ENCODE results near the gene TSC1.
"Not testable (repeated sequence)": the region's sequence is repeated elsewhere in the genome, so short reads cannot be mapped to it uniquely, and the experiment has no call there.

TSC1 gene

DNA sequence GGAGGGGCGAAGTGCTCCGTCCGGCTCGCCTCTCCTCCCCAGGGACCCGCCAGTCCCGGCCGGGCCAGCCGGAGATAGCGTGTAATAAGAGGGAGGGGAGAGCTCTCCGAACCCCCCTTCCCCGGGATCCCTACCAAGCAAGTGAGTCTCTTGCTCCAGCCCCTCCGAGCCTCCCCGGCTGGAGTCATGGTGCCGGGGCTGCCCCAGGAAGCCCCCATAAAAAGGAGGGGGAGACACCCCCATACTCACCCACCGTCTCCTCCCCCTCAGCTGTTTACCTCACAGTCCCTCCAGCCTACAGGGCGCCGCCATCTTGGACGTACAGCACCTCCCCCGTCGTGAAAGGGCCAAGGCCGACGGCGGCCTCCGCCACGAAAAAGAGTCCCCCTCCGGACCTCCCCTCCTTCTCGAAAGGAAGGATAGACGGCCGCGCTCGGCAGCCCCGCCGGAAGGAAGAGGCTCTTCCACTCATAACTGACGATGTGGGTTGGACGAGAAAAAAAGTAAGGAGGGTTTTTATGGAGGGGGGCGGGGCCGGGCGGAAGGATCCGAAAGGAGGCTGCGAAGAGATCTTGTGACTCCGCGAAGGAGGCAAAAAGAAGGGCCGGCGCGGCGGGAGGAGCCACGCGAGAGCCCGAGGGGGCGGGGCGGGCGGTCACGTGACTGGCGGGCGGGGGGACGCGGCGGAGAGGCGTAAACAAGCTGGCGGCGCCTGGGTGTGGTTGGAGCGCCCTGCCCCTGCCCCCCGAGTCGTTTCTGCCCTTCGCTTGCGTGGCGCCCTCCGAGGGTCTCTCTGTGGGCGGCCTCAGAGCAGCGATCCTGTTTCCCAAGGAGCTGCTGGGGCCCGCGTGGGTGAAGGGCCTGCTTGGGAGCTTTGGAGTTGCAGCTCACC, at the start of gene TSC1:
Gene TSC1 (minus strand): TSS at position 323 of the 892 bp plus-strand sequence. CDS start 15,744 bp downstream, outside the sequence.
- peak; percentile 99 for DNase-seq

- DNase-seq: no peak
Observed at GRCh38 chr9:132993511-132993939, 49.1 kb upstream of the TSC1 start.

- DNase-seq: no peak
Observed at GRCh38 chr9:132991351-132992300, 47.2 kb upstream of the TSC1 start.

GRCh38 chr9:132990781-132991180, 46.4 kb upstream of the TSC1 start:
- DNase-seq: no peak

DNA sequence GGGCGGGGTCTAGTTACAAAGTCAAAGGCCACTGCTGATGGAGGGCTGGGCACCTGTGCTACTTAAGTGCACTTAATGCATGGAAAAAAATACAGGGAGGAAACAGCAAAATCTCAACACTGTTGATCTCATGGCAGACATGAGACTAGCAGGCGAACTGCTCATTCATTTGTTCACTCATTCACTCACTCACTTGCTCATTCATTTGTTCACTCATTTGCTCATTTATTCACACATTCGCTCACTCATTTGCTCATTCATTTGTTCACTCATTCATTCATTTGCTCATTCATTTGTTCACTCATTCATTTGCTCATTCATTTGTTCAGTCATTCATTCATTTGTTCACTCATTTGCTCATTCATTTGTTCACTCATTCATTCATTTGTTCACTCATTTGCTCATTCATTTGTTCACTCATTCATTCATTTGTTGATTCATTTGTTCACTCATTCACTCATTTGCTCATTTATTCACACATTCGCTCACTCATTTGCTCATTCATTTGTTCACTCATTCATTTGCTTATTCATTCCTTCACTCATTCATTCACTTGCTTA, 45.7 kb upstream of the TSC1 start:
- not testable (repeated sequence) for DNase-seq

DNA sequence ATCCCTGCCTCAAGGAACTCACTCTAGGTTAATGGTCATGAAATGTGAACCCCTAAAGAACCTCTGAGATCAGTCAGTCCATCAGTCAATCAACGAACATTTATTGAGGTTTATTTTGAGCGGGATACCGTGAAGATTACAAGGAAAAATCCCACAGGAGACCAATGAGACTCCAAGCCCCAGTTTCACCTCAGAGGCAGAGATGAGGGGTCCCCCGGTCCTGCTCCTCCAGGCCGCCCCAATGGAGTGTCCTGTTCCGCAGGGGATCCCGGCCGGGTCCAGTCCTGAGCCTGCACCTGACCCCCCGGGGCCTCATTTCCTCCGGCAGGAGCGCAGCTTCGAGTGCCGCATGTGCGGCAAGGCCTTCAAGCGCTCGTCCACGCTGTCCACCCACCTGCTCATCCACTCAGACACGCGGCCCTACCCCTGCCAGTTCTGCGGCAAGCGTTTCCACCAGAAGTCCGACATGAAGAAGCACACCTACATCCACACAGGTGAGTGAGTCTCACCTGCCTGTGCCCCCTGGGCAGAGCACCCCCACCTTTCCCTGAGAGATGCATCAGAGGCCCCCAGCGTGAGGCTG, 45.1 kb upstream of the TSC1 start:
- DNase-seq: no peak

GRCh38 chr9:132989014-132989310, 44.5 kb upstream of the TSC1 start:
- no peak for DNase-seq

DNA sequence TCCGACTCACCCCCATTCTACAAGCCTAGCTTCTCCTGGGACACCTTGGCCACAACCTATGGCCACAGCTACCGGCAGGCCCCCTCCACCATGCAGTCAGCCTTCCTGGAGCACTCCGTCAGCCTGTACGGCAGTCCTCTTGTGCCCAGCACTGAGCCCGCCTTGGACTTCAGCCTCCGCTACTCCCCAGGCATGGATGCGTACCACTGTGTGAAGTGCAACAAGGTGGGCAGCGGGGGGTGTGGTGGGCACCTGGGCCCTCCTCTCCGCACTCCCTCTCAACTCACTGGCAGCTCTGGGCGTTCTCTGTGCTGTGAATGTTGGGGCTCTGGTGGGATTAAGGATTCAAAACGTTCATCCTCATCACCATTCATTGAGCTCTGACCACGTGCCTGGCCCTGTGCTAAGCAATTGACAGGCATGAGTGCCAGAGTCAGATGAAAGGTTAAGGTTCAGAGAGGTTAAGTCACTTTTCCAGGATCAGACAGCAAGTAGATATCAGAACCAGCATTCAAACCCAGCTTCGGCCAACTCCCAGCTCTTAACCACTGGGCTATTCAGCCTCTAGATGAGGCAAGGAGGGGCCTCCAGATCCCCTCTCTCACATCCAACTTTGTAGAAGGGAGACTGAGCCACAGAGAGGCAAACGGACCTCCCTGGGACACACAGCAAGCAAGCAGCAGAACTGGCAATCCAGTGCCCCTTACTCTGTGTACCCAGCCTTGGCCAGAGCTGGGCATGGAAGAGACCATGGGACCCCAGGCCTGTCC, 44.0 kb upstream of the TSC1 start:
- no peak for DNase-seq

DNA sequence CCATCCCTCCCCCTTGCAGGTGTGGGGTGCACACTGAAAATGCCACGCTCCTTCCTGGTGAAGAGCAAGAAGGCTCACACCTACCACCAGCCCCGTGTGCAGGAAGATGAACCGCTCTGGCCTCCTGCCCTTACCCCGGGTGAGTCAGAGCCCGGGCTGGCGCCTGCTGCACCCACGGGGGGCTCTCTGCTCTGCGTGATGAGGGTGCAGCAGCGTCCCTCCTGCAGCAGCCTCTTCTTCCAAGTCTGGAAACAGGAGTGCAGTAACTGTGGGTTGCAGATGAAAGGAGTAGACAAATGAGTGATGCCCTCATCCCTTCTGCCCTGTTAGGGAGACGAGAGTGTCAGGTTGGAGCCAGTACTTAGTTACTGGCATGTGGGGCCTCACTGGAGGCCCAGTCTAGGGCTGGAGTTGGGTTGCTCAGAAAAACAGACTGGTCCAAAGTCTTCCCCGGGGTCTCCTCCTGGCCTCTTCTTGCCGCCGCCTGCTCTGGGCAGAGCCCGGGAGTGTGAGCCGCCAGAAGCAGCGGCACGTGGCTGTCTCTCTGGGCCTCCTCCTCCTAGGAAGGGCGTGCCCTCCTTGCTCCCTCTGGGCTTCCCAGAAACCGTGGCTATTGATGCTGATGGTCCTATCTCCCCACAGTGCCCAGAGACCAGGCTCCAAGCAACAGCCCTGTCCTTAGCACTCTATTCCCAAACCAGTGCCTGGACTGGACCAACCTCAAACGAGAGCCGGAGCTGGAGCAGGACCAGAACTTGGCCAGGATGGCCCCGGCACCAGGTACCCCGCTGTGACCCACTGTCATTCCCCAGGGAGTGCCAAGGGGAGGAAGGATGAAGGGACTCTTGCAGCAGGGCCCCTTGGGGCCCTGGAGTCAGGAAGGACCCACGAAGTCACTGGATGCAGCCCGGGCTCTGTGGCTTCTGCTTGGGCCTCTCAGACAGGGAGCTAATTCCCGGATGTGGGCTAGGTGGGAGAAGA, 42.5 kb upstream of the TSC1 start:
- no peak for DNase-seq

- no peak for DNase-seq
Observed at GRCh38 chr9:132986114-132986513, 41.7 kb upstream of the TSC1 start.

DNA sequence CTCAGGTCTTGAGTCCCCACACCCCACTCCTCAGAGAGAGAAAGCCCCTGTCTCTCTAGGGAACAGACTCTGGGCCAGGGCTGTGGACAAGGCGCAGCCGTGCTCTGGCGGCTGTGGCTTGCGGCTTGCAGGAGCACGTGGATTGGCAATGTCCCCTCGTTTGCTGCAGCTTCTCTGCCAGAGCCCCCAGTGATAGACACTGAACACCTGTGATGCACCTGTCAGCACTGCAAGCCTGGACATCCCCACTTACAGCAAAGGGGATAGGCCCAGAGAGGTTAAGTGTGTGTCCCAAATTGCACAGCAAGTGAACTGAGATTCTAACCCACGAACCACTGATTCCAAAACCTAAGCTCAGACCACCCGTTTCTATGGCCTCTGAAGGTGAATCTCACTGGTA, 41.1 kb upstream of the TSC1 start:
- no peak for DNase-seq

- no peak for DNase-seq
Observed at GRCh38 chr9:132985071-132985350, 40.6 kb upstream of the TSC1 start.

- DNase-seq: no peak
Observed at GRCh38 chr9:132984202-132985070, 40.0 kb upstream of the TSC1 start.

GRCh38 chr9:132983491-132984201, 39.2 kb upstream of the TSC1 start:
- DNase-seq: no peak

- no peak for DNase-seq
Observed at GRCh38 chr9:132982458-132982857, 38.0 kb upstream of the TSC1 start.

- DNase-seq: no peak
Observed at GRCh38 chr9:132980157-132980556, 35.7 kb upstream of the TSC1 start.

GRCh38 chr9:132978451-132979131, 34.2 kb upstream of the TSC1 start, which contains the start of gene GFI1B:
GFI1B (plus strand) TSS chr9:132978694; CDS start chr9:132986679, 7,985 bp downstream.
- DNase-seq: peak; percentile 40

DNA sequence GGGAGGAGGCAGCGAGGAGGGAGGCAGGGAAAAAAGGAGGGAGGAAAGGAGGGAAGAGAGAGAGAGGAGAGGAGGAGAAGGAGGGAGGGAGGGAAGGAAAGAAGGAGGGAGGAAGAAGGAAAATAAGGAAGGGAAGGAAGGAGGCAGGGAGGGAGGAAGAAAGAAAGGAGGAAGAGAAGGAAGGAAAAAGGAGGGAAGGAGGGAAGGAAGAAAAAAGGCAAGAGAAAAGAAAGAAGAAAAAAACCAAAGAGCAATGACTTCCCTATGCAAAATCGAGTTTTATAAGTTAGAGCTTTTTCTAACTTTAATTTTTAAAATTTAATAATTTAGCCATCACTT, 33.7 kb upstream of the TSC1 start:
- DNase-seq: no peak

DNA sequence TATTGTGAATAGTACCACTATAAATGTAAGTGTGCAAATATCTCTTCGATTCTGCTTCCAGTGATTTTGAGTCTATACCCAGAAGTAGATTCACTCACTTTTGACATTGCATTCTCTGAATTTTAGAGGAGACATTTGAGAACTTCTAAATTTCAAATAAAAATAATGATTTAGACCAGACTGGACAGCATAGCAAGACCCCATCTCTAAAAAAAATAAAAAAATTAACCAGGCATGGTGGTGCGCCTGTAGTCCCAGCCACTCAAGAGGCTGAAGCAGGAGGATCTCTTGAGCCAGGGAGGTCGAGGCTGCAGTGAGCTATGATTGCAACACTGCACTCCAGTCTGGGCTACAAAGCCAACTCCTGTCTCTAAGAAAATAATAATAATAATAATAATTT, 32.2 kb upstream of the TSC1 start:
- DNase-seq: no peak
